ENCODE results near the gene DPP6. TPM values are rescaled to one million over a fixed set of nuclear protein-coding genes. Genes with fewer than 3 reads are reported as not detected.

Gene DPP6
- total RNA-seq, 1 experiment from 2014 or later = not detected

DNA sequence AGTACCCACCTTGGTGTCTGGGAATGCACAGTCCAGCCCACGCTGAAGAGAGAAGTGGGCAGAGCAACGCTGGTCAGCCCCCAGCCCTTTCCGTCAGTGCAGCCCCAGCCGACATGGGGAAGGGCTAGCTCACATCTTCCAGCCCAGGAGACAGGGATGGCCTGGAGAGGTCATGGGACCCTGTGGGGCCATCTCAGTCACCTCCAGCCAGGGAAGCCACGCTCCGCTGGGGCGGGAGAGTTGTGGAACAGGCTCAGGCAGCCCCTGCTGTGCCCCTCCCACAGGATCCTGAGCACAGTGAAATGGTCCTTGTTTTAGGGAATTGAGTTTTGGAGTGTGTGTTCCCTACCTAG is 865.6 kb downstream of the DPP6 start:
- no peaks in the 10 kb centered on the region for H3K36me3 Mint-ChIP-seq
- DNase-seq (ENCODE audit: low spot score) = no peak
- no peak overlapping the region for H3K27ac Mint-ChIP-seq
- CTCF ChIA-PET = no interaction called here
- no peak overlapping the region for H3K4me3 Mint-ChIP-seq
- no peak for ATAC-seq
- no peak for TF ChIP-seq TP53 (CRISPR knock-in tag; IDR thresholded peaks at IDR 0.05)
- no peak for TF ChIP-seq SOX15 (CRISPR knock-in tag; IDR thresholded peaks at IDR 0.05)
- TF ChIP-seq ATF1 (CRISPR knock-in tag; IDR thresholded peaks at IDR 0.05) = no peak
- no peak for TF ChIP-seq ZNF232 (CRISPR knock-in tag; IDR thresholded peaks at IDR 0.05)
- TF ChIP-seq RORB (CRISPR knock-in tag; IDR thresholded peaks at IDR 0.05) = no peak
- no peak for TF ChIP-seq GABPB1 (CRISPR knock-in tag; IDR thresholded peaks at IDR 0.05)
- TF ChIP-seq HMGA2 (CRISPR knock-in tag; IDR thresholded peaks at IDR 0.05) = no peak
- no peak for TF ChIP-seq IRF2 (CRISPR knock-in tag; IDR thresholded peaks at IDR 0.05; ENCODE audit: borderline replicate concordance, low read depth)
- TF ChIP-seq NFATC4 (CRISPR knock-in tag; IDR thresholded peaks at IDR 0.05) = no peak
- no peak for TF ChIP-seq ZBTB21 (CRISPR knock-in tag; IDR thresholded peaks at IDR 0.05; ENCODE audit: borderline replicate concordance)
- no peak for TF ChIP-seq NFYB (CRISPR knock-in tag; conservative IDR thresholded peaks at IDR 0.05; ENCODE audit: low read depth)
- TF ChIP-seq, protein P1, sequence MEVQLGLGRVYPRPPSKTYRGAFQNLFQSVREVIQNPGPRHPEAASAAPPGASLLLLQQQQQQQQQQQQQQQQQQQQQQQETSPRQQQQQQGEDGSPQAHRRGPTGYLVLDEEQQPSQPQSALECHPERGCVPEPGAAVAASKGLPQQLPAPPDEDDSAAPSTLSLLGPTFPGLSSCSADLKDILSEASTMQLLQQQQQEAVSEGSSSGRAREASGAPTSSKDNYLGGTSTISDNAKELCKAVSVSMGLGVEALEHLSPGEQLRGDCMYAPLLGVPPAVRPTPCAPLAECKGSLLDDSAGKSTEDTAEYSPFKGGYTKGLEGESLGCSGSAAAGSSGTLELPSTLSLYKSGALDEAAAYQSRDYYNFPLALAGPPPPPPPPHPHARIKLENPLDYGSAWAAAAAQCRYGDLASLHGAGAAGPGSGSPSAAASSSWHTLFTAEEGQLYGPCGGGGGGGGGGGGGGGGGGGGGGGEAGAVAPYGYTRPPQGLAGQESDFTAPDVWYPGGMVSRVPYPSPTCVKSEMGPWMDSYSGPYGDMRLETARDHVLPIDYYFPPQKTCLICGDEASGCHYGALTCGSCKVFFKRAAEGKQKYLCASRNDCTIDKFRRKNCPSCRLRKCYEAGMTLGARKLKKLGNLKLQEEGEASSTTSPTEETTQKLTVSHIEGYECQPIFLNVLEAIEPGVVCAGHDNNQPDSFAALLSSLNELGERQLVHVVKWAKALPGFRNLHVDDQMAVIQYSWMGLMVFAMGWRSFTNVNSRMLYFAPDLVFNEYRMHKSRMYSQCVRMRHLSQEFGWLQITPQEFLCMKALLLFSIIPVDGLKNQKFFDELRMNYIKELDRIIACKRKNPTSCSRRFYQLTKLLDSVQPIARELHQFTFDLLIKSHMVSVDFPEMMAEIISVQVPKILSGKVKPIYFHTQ (CRISPR knock-in tag; IDR thresholded peaks at IDR 0.05) = no peak
- no peak for TF ChIP-seq ZNF317 (CRISPR knock-in tag; IDR thresholded peaks at IDR 0.05; ENCODE audit: borderline replicate concordance, low read depth)
- TF ChIP-seq RELA (CRISPR knock-in tag; IDR thresholded peaks at IDR 0.05; ENCODE audit: borderline replicate concordance) = no peak
- no peak for TF ChIP-seq SMAD4 (CRISPR knock-in tag; IDR thresholded peaks at IDR 0.05)
- TF ChIP-seq TEAD4 (CRISPR knock-in tag; IDR thresholded peaks at IDR 0.05) = no peak
- peaks cover 13% of the 10 kb centered on the region for H3K9me3 Mint-ChIP-seq
- peaks cover 4% of the 10 kb centered on the region for H3K4me1 Mint-ChIP-seq
- H3K27me3 Mint-ChIP-seq (ENCODE audit: low read depth) = peaks cover 15% of the 10 kb centered on the region
- POLR2A ChIA-PET = no interaction called here

DNA sequence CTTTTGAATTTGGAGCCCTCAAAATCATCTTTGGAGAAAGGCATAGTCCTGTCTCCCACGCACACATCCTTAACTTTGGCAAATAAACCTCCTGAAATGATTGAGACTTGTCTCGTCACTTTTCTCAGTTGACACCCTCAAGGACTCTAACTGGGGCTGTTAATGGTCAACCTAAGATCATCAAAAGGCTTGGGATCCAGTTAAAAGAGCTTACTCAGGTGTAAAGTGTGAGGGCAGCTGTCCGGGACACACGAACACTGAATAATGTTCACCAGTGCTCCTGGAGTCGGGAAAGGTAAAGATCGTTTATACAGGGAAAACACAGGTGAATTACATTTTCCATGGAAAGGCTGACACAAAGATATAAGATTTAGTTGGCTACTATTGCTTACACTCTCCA is 866.1 kb downstream of the DPP6 start:
- no peak overlapping the region for H3K4me3 Mint-ChIP-seq
- no peak overlapping the region for H3K27ac Mint-ChIP-seq
- ChIA-PET CTCF (interaction anchor here (0.6 to 1.4 kb wide), 2 partner anchors 9 to 35 kb away, joined by 3 read pairs; no protein-coding TSS in a partner anchor), POLR2A (no interaction called here)
- ATAC-seq (no peak), DNase-seq (ENCODE audit: low spot score) (no peak)
- H3K27me3 Mint-ChIP-seq (ENCODE audit: low read depth) = peaks cover 17% of the 10 kb centered on the region
- TF ChIP-seq, protein P2, sequence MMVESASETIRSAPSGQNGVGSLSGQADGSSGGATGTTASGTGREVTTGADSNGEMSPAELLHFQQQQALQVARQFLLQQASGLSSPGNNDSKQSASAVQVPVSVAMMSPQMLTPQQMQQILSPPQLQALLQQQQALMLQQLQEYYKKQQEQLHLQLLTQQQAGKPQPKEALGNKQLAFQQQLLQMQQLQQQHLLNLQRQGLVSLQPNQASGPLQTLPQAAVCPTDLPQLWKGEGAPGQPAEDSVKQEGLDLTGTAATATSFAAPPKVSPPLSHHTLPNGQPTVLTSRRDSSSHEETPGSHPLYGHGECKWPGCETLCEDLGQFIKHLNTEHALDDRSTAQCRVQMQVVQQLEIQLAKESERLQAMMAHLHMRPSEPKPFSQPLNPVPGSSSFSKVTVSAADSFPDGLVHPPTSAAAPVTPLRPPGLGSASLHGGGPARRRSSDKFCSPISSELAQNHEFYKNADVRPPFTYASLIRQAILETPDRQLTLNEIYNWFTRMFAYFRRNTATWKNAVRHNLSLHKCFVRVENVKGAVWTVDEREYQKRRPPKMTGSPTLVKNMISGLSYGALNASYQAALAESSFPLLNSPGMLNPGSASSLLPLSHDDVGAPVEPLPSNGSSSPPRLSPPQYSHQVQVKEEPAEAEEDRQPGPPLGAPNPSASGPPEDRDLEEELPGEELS (CRISPR knock-in tag; IDR thresholded peaks at IDR 0.05) = no peak
- TF ChIP-seq, protein P3, sequence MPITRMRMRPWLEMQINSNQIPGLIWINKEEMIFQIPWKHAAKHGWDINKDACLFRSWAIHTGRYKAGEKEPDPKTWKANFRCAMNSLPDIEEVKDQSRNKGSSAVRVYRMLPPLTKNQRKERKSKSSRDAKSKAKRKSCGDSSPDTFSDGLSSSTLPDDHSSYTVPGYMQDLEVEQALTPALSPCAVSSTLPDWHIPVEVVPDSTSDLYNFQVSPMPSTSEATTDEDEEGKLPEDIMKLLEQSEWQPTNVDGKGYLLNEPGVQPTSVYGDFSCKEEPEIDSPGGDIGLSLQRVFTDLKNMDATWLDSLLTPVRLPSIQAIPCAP (CRISPR knock-in tag; IDR thresholded peaks at IDR 0.05) = no peak
- no peak for TF ChIP-seq FOXP1 (CRISPR knock-in tag; IDR thresholded peaks at IDR 0.05; ENCODE audit: borderline replicate concordance)
- no peak for TF ChIP-seq STAT6 (CRISPR knock-in tag; conservative IDR thresholded peaks at IDR 0.05; ENCODE audit: low read depth)
- TF ChIP-seq FOXK1 (CRISPR knock-in tag; IDR thresholded peaks at IDR 0.05) = no peak
- TF ChIP-seq, protein P4, sequence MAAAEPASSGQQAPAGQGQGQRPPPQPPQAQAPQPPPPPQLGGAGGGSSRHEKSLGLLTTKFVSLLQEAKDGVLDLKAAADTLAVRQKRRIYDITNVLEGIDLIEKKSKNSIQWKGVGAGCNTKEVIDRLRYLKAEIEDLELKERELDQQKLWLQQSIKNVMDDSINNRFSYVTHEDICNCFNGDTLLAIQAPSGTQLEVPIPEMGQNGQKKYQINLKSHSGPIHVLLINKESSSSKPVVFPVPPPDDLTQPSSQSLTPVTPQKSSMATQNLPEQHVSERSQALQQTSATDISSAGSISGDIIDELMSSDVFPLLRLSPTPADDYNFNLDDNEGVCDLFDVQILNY (CRISPR knock-in tag; IDR thresholded peaks at IDR 0.05) = no peak
- no peak for TF ChIP-seq SP1 (CRISPR knock-in tag; conservative IDR thresholded peaks at IDR 0.05)
- no peak for TF ChIP-seq MAX (CRISPR knock-in tag; IDR thresholded peaks at IDR 0.05)
- TF ChIP-seq ZNF416 (CRISPR knock-in tag; IDR thresholded peaks at IDR 0.05) = no peak
- no peak for TF ChIP-seq ZNF263 (CRISPR knock-in tag; IDR thresholded peaks at IDR 0.05; ENCODE audit: low read depth)
- no peak for TF ChIP-seq ZNF232 (CRISPR knock-in tag; IDR thresholded peaks at IDR 0.05)
- TF ChIP-seq ELF4 (CRISPR knock-in tag; IDR thresholded peaks at IDR 0.05; ENCODE audit: low read depth) = no peak
- TF ChIP-seq SOX15 (CRISPR knock-in tag; IDR thresholded peaks at IDR 0.05) = no peak
- TF ChIP-seq, protein P5, sequence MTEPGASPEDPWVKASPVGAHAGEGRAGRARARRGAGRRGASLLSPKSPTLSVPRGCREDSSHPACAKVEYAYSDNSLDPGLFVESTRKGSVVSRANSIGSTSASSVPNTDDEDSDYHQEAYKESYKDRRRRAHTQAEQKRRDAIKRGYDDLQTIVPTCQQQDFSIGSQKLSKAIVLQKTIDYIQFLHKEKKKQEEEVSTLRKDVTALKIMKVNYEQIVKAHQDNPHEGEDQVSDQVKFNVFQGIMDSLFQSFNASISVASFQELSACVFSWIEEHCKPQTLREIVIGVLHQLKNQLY (CRISPR knock-in tag; IDR thresholded peaks at IDR 0.05) = no peak
- H3K4me1 Mint-ChIP-seq = peaks cover 4% of the 10 kb centered on the region
- H3K36me3 Mint-ChIP-seq = no peaks in the 10 kb centered on the region
- peaks cover 17% of the 10 kb centered on the region for H3K9me3 Mint-ChIP-seq
